GM12878 (cell line): ENCODE results near the gene COL16A1. TPM values are rescaled to one million over a fixed set of nuclear protein-coding genes. Genes with fewer than 3 reads are reported as not detected.

Experiments used
- ATAC-seq: fragments of 200-7000 bp; cut with Tn5 transposase; 3 replicates; pipeline ENCODE4 v1.9.1; 2020; ENCODE audit warnings: mild to moderate bottlenecking, moderate library complexity
- BruUV-seq: library from RNA; stranded (reverse); fragments of 400-500 nt; replicated peaks from 2 replicates; lab custom pipeline; 2021; lab: Mats Ljungman, UMichigan
- CTCF ChIA-PET: fragments of 300-600 bp; sonication (Branson Sonifier 250); formaldehyde crosslinking; extraction: SDS; loops from one replicate; lab custom pipeline; 2021; ENCODE audit warnings: inconsistent platforms; lab: Yijun Ruan, JAX
- POLR2A ChIA-PET: fragments of 350-600 bp; formaldehyde crosslinking; extraction: SDS; loops from one replicate; lab custom pipeline; 2021; ENCODE audit warnings: inconsistent platforms; lab: Charles Lee
- RAD21 ChIA-PET: fragments of 300-600 bp; sonication (Branson Sonifier 250); formaldehyde crosslinking; loops from one replicate; lab custom pipeline; 2023; ENCODE audit warnings: antibody characterized with exemption; ENCODE audit not compliant: unreplicated experiment; lab: Charles Lee
- SMC1A ChIA-PET: fragments of 300-600 bp; sonication (Branson Sonifier 250); formaldehyde crosslinking; loops from one replicate; lab custom pipeline; 2023; ENCODE audit not compliant: unreplicated experiment, uncharacterized antibody; lab: Charles Lee
- DNase-seq: peaks from one replicate; pipeline ENCODE4 v3.0.0-alpha.2; 2011; ENCODE audit warnings: low read depth, low spot score
- FAIRE-seq: peaks from 3 replicates; lab custom pipeline; 2011; peaks lifted over from hg19 to GRCh38; lab: Jason Lieb, UNC
- H2AFZ ChIP-seq: 2 replicates; pipeline ENCODE4 v1.6.0; 2011; ENCODE audit warnings: low read depth, low read length, control low read depth; ENCODE audit not compliant: control insufficient read depth
- H3K27ac ChIP-seq: 2 replicates; pipeline ENCODE4 v1.5.1; 2011; ENCODE audit warnings: control low read depth; ENCODE audit not compliant: control insufficient read depth, insufficient read depth
- H3K27me3 ChIP-seq, 2 experiments: replicated peaks in 1 of 2; 2 replicates each; pipeline versions ENCODE4 v1.6.0 to v1.6.1; 2011; ENCODE audit warnings: low read length in 1 of 2; ENCODE audit not compliant: control insufficient read depth in 2 of 2, insufficient read depth in 2 of 2
- H3K36me3 ChIP-seq, 2 experiments: 2 replicates each; pipeline ENCODE4 v1.5.1; 2011; ENCODE audit warnings: low read length in 1 of 2; ENCODE audit not compliant: control insufficient read depth in 2 of 2, insufficient read depth in 2 of 2
- H3K4me1 ChIP-seq: 2 replicates; pipeline ENCODE4 v1.6.1; 2011; ENCODE audit warnings: mild to moderate bottlenecking, low read length, moderate library complexity, mixed read lengths; ENCODE audit not compliant: control insufficient read depth, insufficient read depth
- H3K4me2 ChIP-seq: 2 replicates; pipeline ENCODE4 v1.6.0; 2011; ENCODE audit warnings: control low read depth; ENCODE audit not compliant: control insufficient read depth, insufficient read depth
- H3K4me3 ChIP-seq: fragments of 200-600 bp; sonication (generic); 2 replicates; pipeline ENCODE4 v1.5.1; 2016
- H3K79me2 ChIP-seq: 2 replicates; pipeline ENCODE4 v1.6.0; 2011; ENCODE audit warnings: low read length; ENCODE audit not compliant: control insufficient read depth, insufficient read depth
- H3K9ac ChIP-seq: 2 replicates; pipeline ENCODE4 v1.8.0; 2011; ENCODE audit warnings: low read length, control low read depth, mixed read lengths; ENCODE audit not compliant: control insufficient read depth, insufficient read depth
- H3K9me3 ChIP-seq: replicated peaks from 3 replicates; pipeline ENCODE4 v1.5.1; 2011; ENCODE audit warnings: mild to moderate bottlenecking, low read length; ENCODE audit not compliant: control insufficient read depth, insufficient read depth
- H4K20me1 ChIP-seq: 2 replicates; pipeline ENCODE4 v1.6.0; 2011; ENCODE audit not compliant: control insufficient read depth, insufficient read depth
- ATF2 ChIP-seq: IDR thresholded peaks from 2 replicates; pipeline ENCODE4 v1.6.1; 2012; ENCODE audit warnings: low read length, inconsistent platforms
- ATF3 ChIP-seq: IDR thresholded peaks from 2 replicates; pipeline ENCODE4 v1.6.1; 2011; ENCODE audit warnings: low read depth, mild to moderate bottlenecking, low read length, moderate library complexity, borderline replicate concordance; ENCODE audit errors: extremely low read depth
- CHD1 ChIP-seq: IDR thresholded peaks from 2 replicates; pipeline ENCODE4 v1.6.1; 2012; ENCODE audit warnings: low read depth, low read length, improper control_type of control experiment
- CHD2 ChIP-seq: IDR thresholded peaks from 2 replicates; pipeline ENCODE4 v1.6.1; 2011; ENCODE audit warnings: low read depth, low read length, improper control_type of control experiment, borderline replicate concordance
- DPF2 ChIP-seq: fragments of 450-650 bp; IDR thresholded peaks from 2 replicates; pipeline ENCODE4 v1.6.1; 2017; ENCODE audit warnings: mild to moderate bottlenecking
- E2F8 ChIP-seq: fragments of 450-650 bp; IDR thresholded peaks from 2 replicates; pipeline ENCODE4 v1.6.1; 2018; ENCODE audit warnings: mild to moderate bottlenecking, low read depth, moderate library complexity; ENCODE audit not compliant: partially characterized antibody
- EZH2 ChIP-seq: IDR thresholded peaks from 2 replicates; pipeline ENCODE4 v1.6.1; 2012; ENCODE audit warnings: low read depth, mild to moderate bottlenecking, control low read depth, inconsistent platforms, low read length, borderline replicate concordance; ENCODE audit not compliant: control insufficient read depth
- GATAD2B ChIP-seq: fragments of 450-650 bp; conservative IDR thresholded peaks from 2 replicates; pipeline ENCODE4 v1.6.1; 2017; ENCODE audit warnings: low read depth, mild to moderate bottlenecking, moderate library complexity
- IKZF2 ChIP-seq, 2 experiments: fragments of 450-650 bp; IDR thresholded peaks; 2 replicates each; pipeline ENCODE4 v1.6.1; 2017; ENCODE audit warnings: mild to moderate bottlenecking in 2 of 2, moderate library complexity in 2 of 2
- KAT2A ChIP-seq: conservative IDR thresholded peaks from 2 replicates; pipeline ENCODE4 v1.6.1; 2011; ENCODE audit warnings: low read depth, low read length; ENCODE audit not compliant: control insufficient read depth
- NFIC ChIP-seq: IDR thresholded peaks from 2 replicates; pipeline ENCODE4 v1.6.1; 2012; ENCODE audit warnings: low read depth, mild to moderate bottlenecking, inconsistent platforms, low read length, moderate library complexity
- POLR2AphosphoS2 ChIP-seq: IDR thresholded peaks from 2 replicates; pipeline ENCODE4 v1.6.1; 2011; ENCODE audit warnings: low read depth, mild to moderate bottlenecking, low read length, improper control_type of control experiment, moderate library complexity
- POU2F2 ChIP-seq: IDR thresholded peaks from 3 replicates; pipeline ENCODE4 v1.6.1; 2011; ENCODE audit warnings: low read depth, mild to moderate bottlenecking, low read length, borderline replicate concordance
- RELA ChIP-seq: fragments of 450-650 bp; IDR thresholded peaks from 2 replicates; pipeline ENCODE4 v1.8.0; 2014; ENCODE audit warnings: borderline replicate concordance; ENCODE audit not compliant: partially characterized antibody
- SMAD1 ChIP-seq: fragments of 450-650 bp; IDR thresholded peaks from 2 replicates; pipeline ENCODE4 v1.6.1; 2018; ENCODE audit warnings: mild to moderate bottlenecking, low read depth; ENCODE audit not compliant: partially characterized antibody
- SMC3 ChIP-seq: IDR thresholded peaks from 2 replicates; pipeline ENCODE4 v1.6.1; 2011; ENCODE audit warnings: low read length, improper control_type of control experiment, borderline replicate concordance
- SUZ12 ChIP-seq: fragments of 200-600 bp; sonication (generic); IDR thresholded peaks from one replicate; pipeline ENCODE4 v1.6.1; 2018; ENCODE audit warnings: antibody characterized with exemption, mild to moderate bottlenecking; ENCODE audit not compliant: unreplicated experiment
- TBL1XR1 ChIP-seq: IDR thresholded peaks from 2 replicates; pipeline ENCODE4 v1.6.1; 2012; ENCODE audit warnings: low read depth, low read length, improper control_type of control experiment
- YBX1 ChIP-seq: fragments of 450-650 bp; IDR thresholded peaks from 2 replicates; pipeline ENCODE4 v1.6.1; 2016; ENCODE audit warnings: antibody characterized with exemption
- ZZZ3 ChIP-seq: IDR thresholded peaks from 2 replicates; pipeline ENCODE4 v1.6.1; 2011; ENCODE audit warnings: low read depth; ENCODE audit not compliant: control insufficient read depth, insufficient read length
- WGBS: methylation state at CpG from one replicate; pipeline ENCODE4 v1.1.6; 2016; ENCODE audit warnings: low lambda C conversion rate; ENCODE audit not compliant: insufficient replicate concordance, insufficient coverage; ENCODE audit errors: missing lambda C conversion rate; 5-methylcytosine and 5-hydroxymethylcytosine counted together
- in situ Hi-C: fragments of 300-500 bp; cut with MboI; formaldehyde crosslinking; loops from 9 replicates; pipeline ENCODE4 v1.14.3; 2018; ENCODE audit warnings: mixed read lengths
- intact Hi-C: fragments of 100-400 bp; cut with micrococcal nuclease; formaldehyde crosslinking; loops from one replicate; pipeline ENCODE4 v1.14.2; 2022; ENCODE audit not compliant: unreplicated experiment
- polyA plus RNA-seq, 11 experiments: library from polyadenylated mRNA; depleted of rRNA in 4 of 11; unstranded in 6 of 11; stranded (reverse) in 5 of 11; fragments of >200 nt; fragmentation: Nextera tagmentation in 4 of 11; fragmentation: Illumina TruSeq in 1 of 11; extraction: Ambion mirVana in 4 of 11; extraction: Trizol in 1 of 11; gene quantifications; 1 replicate in 1 of 11; 2 replicates in 10 of 11; pipeline versions ENCODE4 v1.2.1 to v1.2.3, GENCODE V29; 2011 to 2016; ENCODE audit warnings: inconsistent platforms in 2 of 11, missing spikeins in 2 of 11, low read depth in 1 of 11
- total RNA-seq, 4 experiments: library from RNA; depleted of rRNA in 3 of 4; stranded (reverse); fragments of >200 nt in 3 of 4; fragmentation: Illumina TruSeq in 1 of 4; extraction: Trizol in 1 of 4; gene quantifications; 2 replicates each; pipeline versions ENCODE4 v1.2.1 to v1.2.3, GENCODE V29; 2013 to 2021

The COL16A1 gene
- total and polyA plus RNA-seq, 10 of the 15 experiments (the other 5 are each of a cell fraction or from before 2014, with no cell fraction given), result 0.02 to 3.7 (median 0.59) TPM

GRCh38 chr1:31654474-31654776, 49.4 kb downstream of the COL16A1 start (continued):
- TF ChIP-seq TBL1XR1 (no peak), IKZF2 (IDR thresholded peaks at IDR 0.05) (no peak), SMC3 (no peak), ZZZ3 (no peak), RELA (no peak), CHD1 (no peak), POLR2AphosphoS2 (no peak), CHD2 (no peak), NFIC (no peak), SMAD1 (no peak), GATAD2B (no peak)
- TF ChIP-seq, all 136 proteins: peak for 0

- Histone ChIP-seq H3K36me3 (no peaks in the 10 kb centered on the region), H3K27me3 (no peaks in the 10 kb centered on the region; a peak in 1 of 4 replicates), H4K20me1 (no peaks in the 10 kb centered on the region), H3K4me1 (no peaks in the 10 kb centered on the region), H3K4me2 (no peak overlapping the region), H3K9ac (no peak overlapping the region), H2AFZ (no peak overlapping the region), H3K9me3 (no peaks in the 10 kb centered on the region), H3K4me3 (no peak overlapping the region), H3K27ac (no peak overlapping the region), H3K79me2 (no peaks in the 10 kb centered on the region)
- in situ Hi-C loops, result no loop called here
- ChIA-PET CTCF (interaction anchor here (1.2 kb wide), 1 partner anchor 51 kb away, joined by 4 read pairs; no protein-coding TSS in a partner anchor), POLR2A (no interaction called here), RAD21 (no interaction called here), SMC1A (no interaction called here)
- intact Hi-C loops, result no loop called here
- BruUV-seq, result no TSS peak
- FAIRE-seq, result no peak
- WGBS, result 42% methylated on average over 12 of the region's 12 CpGs
- DNase-seq, result no peak
- no peak for ATAC-seq
- TF ChIP-seq POU2F2 (no peak), E2F8 (no peak), ATF3 (no peak), EZH2 (no peak), ATF2 (no peak), SUZ12 (no peak), DPF2 (no peak), YBX1 (no peak), KAT2A (no peak)
These were observed 49.9 kb downstream of the COL16A1 start for GRCh38 chr1:31653717-31654473.
